GM23248 (cell line): ENCODE measurements around the gene HSD17B4.

Source experiments
- EZH2 ChIP-seq: fragments of 200-600 bp; sonication (generic); IDR thresholded peaks from 2 replicates; pipeline ENCODE4 v1.6.1; 2018; ENCODE audit warnings: antibody characterized with exemption, mild to moderate bottlenecking; ENCODE audit not compliant: insufficient read depth, poor library complexity, severe bottlenecking
- EZH2phosphoT487 ChIP-seq: fragments of 200-600 bp; sonication (generic); IDR thresholded peaks from 2 replicates; pipeline ENCODE4 v1.6.1; 2018; ENCODE audit warnings: antibody characterized with exemption, moderate library complexity, mild to moderate bottlenecking, low read depth; ENCODE audit not compliant: insufficient read depth

GRCh38 chr5:119411361-119412278, 40.7 kb upstream of the HSD17B4 start:
- TF ChIP-seq EZH2 (no peak), EZH2phosphoT487 (no peak)
